ENCODE measurements around the gene SPECC1. TPM values are rescaled to one million over a fixed set of nuclear protein-coding genes. Genes with fewer than 3 reads are reported as not detected.

The SPECC1 gene
- total RNA-seq, 1 experiment from 2014 or later, result 103 TPM

DNA sequence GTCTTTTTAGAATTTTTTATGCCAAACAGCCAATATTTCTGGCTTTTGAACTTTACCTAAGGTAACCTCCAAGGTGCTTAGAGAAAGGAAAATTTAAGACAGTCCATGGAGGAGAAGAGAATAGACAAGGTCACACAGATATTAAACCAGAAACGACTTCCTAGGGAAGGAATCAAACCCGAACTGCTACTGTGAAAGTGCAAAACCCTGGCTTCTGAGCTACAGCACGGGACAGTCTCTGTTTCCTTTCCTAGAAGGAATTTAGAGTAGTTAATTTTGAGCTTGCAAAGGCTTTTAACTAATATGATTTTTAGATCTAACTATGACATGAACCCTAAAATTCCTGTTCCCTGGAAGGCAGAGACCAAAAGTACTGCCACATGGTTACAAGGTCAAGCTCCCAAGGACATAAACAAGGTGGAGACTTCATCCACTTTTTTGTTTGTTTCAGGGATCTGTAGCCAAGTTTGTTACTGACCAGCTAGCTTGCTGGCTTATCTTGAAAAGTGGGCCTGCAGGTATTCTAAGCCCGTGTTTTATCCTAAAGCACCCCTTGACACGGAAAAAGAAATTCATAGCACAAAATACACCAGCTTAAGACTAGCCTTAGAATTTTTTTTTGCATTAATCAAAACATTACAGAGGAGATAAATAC lies 188.2 kb downstream of the SPECC1 start (continued):
- no peak for TF ChIP-seq TEAD1 (CRISPR knock-in tag; IDR thresholded peaks at IDR 0.05)

DNA sequence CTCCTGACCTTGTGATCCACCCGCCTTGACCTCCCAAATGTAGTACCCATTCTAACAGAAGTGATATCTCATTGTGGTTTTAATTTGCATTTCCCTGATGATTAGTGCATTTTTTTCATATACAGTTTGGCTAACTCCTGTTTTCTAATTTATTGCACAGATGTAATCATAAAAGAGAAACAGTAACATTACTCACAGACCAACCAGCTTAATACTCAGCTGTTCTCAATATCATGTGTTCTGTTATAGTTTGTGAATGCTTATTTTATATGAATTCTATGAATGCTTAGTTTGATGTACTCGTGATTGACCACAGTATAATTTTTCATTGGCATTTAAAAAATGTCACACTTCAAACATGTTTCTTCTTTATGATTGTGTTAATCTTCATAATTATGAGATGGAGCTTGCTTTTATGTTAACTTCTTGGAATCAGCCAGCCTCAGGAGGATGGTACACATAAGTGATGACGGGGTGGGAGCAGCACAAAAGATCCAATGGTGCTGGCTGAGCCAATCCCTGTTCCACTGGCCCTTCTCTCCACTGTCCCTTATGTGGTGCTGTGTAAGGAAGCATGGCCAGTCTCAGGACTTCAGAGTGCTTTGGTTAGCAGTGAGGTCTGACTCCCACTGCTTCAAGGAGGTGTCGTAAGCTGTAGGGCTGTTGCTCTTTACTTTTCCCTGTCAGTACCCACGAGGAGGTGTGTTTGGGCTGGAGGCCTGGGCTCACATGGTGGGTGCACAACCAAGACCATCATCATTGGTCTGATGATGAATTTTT lies 191.0 kb downstream of the SPECC1 start:
- H3K4me3 Mint-ChIP-seq, result no peak overlapping the region
- ATAC-seq (peak; percentile 45; the same call in 1 of the 2 replicates), DNase-seq (ENCODE audit: low spot score) (no peak)
- H3K27ac Mint-ChIP-seq, result peak overlapping the region; percentile 79
- ChIA-PET POLR2A (no interaction called here), CTCF (interaction anchor here (1.3 kb wide), 1 partner anchor 10 kb away, joined by 3 read pairs; no protein-coding TSS in a partner anchor)
- H3K4me1 Mint-ChIP-seq, result peaks cover 50% of the 10 kb centered on the region
- TF ChIP-seq ZNF121 (CRISPR knock-in tag; IDR thresholded peaks at IDR 0.05) (peak; percentile 64; the same call in 1 of the 2 replicates), NFATC4 (CRISPR knock-in tag; IDR thresholded peaks at IDR 0.05) (no peak), ETV6 (CRISPR knock-in tag; IDR thresholded peaks at IDR 0.05) (no peak), NR1H2 (CRISPR knock-in tag; IDR thresholded peaks at IDR 0.05) (no peak)
- TF ChIP-seq, protein P1, sequence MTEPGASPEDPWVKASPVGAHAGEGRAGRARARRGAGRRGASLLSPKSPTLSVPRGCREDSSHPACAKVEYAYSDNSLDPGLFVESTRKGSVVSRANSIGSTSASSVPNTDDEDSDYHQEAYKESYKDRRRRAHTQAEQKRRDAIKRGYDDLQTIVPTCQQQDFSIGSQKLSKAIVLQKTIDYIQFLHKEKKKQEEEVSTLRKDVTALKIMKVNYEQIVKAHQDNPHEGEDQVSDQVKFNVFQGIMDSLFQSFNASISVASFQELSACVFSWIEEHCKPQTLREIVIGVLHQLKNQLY (CRISPR knock-in tag; IDR thresholded peaks at IDR 0.05), result no peak
- H3K36me3 Mint-ChIP-seq, result peaks cover 49% of the 10 kb centered on the region
- peaks cover 29% of the 10 kb centered on the region for H3K9me3 Mint-ChIP-seq
- no peaks in the 10 kb centered on the region for H3K27me3 Mint-ChIP-seq (ENCODE audit: low read depth)

DNA sequence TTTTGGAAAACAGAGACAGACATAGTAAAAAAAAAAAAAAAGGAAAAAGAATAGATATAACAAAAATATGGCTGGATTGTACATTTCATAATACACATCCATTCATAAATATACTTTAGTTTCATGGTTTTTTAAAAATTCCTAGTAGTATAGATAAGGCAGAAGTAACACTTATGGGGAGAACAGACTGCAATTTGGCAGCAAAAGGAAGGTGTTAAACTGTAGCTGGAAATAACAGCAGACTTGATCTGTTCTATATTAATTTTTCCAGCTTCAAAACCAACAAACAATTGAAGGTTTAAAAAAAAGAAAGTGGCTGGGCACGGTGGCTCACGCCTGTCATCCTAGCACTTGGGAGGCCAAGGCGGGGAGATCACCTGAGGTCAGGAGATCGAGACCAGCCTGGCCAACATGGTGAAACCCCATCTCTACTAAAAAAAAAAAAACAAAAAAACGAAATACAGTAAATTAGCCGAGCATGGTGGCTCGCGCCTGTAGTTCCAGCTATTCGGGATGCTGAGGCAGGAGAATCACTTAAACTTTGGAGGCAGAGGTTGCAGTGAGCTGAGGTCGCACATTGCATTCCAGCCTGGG lies 191.8 kb downstream of the SPECC1 start:
- Mint-ChIP-seq H3K27me3 (ENCODE audit: low read depth) (no peaks in the 10 kb centered on the region), H3K4me1 (peaks cover 58% of the 10 kb centered on the region), H3K4me3 (0 out of 2 replicates have a peak overlapping the region, but pooled peaks have one; percentile 5), H3K9me3 (peaks cover 27% of the 10 kb centered on the region), H3K27ac (0 out of 2 replicates have a peak overlapping the region, but pooled peaks have one; percentile 79), H3K36me3 (peaks cover 46% of the 10 kb centered on the region)
- ChIA-PET POLR2A (interaction anchor here (0.7 kb wide), 1 partner anchor 129 kb away, joined by 3 read pairs; no protein-coding TSS in a partner anchor), CTCF (interaction anchor here (0.6 to 1.9 kb wide), 4 partner anchors 9 to 345 kb away, joined by 3 to 5 read pairs (median 4); no protein-coding TSS in a partner anchor)
- no peak for DNase-seq (ENCODE audit: low spot score)
- no peak for ATAC-seq
- no peak for TF ChIP-seq SP1 (CRISPR knock-in tag; conservative IDR thresholded peaks at IDR 0.05)
- no peak for TF ChIP-seq GRHL2 (CRISPR knock-in tag; IDR thresholded peaks at IDR 0.05; ENCODE audit: insufficient replicate concordance, severe bottlenecking)
- TF ChIP-seq JAZF1 (CRISPR knock-in tag; IDR thresholded peaks at IDR 0.05), result no peak
- TF ChIP-seq, protein P2, sequence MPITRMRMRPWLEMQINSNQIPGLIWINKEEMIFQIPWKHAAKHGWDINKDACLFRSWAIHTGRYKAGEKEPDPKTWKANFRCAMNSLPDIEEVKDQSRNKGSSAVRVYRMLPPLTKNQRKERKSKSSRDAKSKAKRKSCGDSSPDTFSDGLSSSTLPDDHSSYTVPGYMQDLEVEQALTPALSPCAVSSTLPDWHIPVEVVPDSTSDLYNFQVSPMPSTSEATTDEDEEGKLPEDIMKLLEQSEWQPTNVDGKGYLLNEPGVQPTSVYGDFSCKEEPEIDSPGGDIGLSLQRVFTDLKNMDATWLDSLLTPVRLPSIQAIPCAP (CRISPR knock-in tag; IDR thresholded peaks at IDR 0.05), result no peak
- TF ChIP-seq, protein P3, sequence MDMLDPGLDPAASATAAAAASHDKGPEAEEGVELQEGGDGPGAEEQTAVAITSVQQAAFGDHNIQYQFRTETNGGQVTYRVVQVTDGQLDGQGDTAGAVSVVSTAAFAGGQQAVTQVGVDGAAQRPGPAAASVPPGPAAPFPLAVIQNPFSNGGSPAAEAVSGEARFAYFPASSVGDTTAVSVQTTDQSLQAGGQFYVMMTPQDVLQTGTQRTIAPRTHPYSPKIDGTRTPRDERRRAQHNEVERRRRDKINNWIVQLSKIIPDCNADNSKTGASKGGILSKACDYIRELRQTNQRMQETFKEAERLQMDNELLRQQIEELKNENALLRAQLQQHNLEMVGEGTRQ (CRISPR knock-in tag; IDR thresholded peaks at IDR 0.05), result no peak
- no peak for TF ChIP-seq CREB1 (CRISPR knock-in tag; IDR thresholded peaks at IDR 0.05)
- TF ChIP-seq SMAD4 (CRISPR knock-in tag; IDR thresholded peaks at IDR 0.05), result no peak
- TF ChIP-seq, protein P4, sequence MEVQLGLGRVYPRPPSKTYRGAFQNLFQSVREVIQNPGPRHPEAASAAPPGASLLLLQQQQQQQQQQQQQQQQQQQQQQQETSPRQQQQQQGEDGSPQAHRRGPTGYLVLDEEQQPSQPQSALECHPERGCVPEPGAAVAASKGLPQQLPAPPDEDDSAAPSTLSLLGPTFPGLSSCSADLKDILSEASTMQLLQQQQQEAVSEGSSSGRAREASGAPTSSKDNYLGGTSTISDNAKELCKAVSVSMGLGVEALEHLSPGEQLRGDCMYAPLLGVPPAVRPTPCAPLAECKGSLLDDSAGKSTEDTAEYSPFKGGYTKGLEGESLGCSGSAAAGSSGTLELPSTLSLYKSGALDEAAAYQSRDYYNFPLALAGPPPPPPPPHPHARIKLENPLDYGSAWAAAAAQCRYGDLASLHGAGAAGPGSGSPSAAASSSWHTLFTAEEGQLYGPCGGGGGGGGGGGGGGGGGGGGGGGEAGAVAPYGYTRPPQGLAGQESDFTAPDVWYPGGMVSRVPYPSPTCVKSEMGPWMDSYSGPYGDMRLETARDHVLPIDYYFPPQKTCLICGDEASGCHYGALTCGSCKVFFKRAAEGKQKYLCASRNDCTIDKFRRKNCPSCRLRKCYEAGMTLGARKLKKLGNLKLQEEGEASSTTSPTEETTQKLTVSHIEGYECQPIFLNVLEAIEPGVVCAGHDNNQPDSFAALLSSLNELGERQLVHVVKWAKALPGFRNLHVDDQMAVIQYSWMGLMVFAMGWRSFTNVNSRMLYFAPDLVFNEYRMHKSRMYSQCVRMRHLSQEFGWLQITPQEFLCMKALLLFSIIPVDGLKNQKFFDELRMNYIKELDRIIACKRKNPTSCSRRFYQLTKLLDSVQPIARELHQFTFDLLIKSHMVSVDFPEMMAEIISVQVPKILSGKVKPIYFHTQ (CRISPR knock-in tag; IDR thresholded peaks at IDR 0.05), result no peak
- TF ChIP-seq, protein P5, sequence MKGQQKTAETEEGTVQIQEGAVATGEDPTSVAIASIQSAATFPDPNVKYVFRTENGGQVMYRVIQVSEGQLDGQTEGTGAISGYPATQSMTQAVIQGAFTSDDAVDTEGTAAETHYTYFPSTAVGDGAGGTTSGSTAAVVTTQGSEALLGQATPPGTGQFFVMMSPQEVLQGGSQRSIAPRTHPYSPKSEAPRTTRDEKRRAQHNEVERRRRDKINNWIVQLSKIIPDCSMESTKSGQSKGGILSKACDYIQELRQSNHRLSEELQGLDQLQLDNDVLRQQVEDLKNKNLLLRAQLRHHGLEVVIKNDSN (CRISPR knock-in tag; IDR thresholded peaks at IDR 0.05), result no peak
- TF ChIP-seq, protein P6, sequence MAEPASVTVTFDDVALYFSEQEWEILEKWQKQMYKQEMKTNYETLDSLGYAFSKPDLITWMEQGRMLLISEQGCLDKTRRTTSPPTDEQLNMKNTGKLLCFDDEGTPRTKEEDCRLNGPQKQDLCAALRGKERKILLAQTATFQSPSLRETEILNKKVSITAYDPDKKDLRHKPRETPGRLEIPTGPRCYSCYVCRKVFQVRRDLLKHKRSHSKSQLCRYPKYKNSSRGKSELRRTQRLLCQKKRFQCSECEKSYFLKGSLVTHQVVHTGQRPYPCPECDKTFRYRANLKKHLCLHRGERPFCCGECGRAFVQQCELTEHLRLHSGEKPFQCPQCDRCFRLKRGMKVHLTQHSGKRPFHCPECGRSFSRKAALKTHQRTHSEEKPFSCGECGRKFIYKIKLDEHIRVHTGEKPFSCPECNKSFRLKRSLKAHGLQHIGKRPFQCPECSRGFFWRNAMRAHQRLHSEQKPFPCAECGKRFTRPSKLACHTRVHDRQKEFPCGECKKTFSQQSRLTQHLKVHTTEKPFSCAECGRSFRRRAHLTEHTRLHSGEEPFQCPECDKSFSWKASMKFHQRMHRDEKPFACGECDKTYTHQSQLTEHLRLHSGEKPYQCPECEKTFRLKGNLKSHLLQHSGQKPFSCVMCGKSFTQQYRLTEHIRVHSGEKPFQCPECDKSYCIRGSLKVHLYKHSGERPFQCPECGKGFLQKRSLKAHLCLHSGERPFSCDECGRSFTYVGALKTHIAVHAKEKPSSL (CRISPR knock-in tag; conservative IDR thresholded peaks at IDR 0.05), result no peak
- TF ChIP-seq SMAD3 (CRISPR knock-in tag; IDR thresholded peaks at IDR 0.05; ENCODE audit: borderline replicate concordance), result no peak
- no peak for TF ChIP-seq NR1H2 (CRISPR knock-in tag; IDR thresholded peaks at IDR 0.05)
